Measurements from ENCODE around the gene LIPC.

DNA sequence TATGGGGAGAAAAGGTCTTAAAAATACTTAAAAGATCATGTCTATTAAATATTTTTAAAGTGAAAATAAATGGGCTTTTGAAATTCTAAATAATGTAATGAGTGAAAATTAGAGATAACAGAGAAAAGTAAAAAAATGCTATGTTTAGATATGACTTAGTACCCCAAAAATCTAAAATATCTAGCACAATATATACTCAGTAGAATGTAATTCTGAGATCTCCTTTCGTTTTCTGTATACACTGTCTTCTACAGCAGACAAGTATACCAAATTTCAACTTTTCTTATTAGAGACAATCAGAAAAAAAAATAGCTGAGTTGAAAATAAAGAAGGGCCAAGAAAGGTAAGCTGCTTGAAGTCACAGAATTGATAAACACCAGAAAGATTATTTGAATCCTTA lies 176.9 kb downstream of the LIPC start:
- TF ChIP-seq RCOR1 (IDR thresholded peaks at IDR 0.05; ENCODE audit: low read depth, low read length) (no peak), JUNB (IDR thresholded peaks at IDR 0.05) (no peak), POLR2A (IDR thresholded peaks at IDR 0.05; ENCODE audit: low read length) (no peak), MAZ (IDR thresholded peaks at IDR 0.05; ENCODE audit: borderline replicate concordance, low read depth, low read length) (no peak), CEBPB (IDR thresholded peaks at IDR 0.05) (no peak), HDAC2 (IDR thresholded peaks at IDR 0.05) (no peak)
- TF ChIP-seq, protein P1, sequence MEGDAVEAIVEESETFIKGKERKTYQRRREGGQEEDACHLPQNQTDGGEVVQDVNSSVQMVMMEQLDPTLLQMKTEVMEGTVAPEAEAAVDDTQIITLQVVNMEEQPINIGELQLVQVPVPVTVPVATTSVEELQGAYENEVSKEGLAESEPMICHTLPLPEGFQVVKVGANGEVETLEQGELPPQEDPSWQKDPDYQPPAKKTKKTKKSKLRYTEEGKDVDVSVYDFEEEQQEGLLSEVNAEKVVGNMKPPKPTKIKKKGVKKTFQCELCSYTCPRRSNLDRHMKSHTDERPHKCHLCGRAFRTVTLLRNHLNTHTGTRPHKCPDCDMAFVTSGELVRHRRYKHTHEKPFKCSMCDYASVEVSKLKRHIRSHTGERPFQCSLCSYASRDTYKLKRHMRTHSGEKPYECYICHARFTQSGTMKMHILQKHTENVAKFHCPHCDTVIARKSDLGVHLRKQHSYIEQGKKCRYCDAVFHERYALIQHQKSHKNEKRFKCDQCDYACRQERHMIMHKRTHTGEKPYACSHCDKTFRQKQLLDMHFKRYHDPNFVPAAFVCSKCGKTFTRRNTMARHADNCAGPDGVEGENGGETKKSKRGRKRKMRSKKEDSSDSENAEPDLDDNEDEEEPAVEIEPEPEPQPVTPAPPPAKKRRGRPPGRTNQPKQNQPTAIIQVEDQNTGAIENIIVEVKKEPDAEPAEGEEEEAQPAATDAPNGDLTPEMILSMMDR (IDR thresholded peaks at IDR 0.05) = no peak
- TF ChIP-seq, protein P2, sequence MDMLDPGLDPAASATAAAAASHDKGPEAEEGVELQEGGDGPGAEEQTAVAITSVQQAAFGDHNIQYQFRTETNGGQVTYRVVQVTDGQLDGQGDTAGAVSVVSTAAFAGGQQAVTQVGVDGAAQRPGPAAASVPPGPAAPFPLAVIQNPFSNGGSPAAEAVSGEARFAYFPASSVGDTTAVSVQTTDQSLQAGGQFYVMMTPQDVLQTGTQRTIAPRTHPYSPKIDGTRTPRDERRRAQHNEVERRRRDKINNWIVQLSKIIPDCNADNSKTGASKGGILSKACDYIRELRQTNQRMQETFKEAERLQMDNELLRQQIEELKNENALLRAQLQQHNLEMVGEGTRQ (IDR thresholded peaks at IDR 0.05) = no peak
- TF ChIP-seq, protein P3, sequence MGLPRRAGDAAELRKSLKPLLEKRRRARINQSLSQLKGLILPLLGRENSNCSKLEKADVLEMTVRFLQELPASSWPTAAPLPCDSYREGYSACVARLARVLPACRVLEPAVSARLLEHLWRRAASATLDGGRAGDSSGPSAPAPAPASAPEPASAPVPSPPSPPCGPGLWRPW (IDR thresholded peaks at IDR 0.05) = no peak
- TF ChIP-seq, protein P4, sequence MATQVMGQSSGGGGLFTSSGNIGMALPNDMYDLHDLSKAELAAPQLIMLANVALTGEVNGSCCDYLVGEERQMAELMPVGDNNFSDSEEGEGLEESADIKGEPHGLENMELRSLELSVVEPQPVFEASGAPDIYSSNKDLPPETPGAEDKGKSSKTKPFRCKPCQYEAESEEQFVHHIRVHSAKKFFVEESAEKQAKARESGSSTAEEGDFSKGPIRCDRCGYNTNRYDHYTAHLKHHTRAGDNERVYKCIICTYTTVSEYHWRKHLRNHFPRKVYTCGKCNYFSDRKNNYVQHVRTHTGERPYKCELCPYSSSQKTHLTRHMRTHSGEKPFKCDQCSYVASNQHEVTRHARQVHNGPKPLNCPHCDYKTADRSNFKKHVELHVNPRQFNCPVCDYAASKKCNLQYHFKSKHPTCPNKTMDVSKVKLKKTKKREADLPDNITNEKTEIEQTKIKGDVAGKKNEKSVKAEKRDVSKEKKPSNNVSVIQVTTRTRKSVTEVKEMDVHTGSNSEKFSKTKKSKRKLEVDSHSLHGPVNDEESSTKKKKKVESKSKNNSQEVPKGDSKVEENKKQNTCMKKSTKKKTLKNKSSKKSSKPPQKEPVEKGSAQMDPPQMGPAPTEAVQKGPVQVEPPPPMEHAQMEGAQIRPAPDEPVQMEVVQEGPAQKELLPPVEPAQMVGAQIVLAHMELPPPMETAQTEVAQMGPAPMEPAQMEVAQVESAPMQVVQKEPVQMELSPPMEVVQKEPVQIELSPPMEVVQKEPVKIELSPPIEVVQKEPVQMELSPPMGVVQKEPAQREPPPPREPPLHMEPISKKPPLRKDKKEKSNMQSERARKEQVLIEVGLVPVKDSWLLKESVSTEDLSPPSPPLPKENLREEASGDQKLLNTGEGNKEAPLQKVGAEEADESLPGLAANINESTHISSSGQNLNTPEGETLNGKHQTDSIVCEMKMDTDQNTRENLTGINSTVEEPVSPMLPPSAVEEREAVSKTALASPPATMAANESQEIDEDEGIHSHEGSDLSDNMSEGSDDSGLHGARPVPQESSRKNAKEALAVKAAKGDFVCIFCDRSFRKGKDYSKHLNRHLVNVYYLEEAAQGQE (IDR thresholded peaks at IDR 0.05) = no peak
- TF ChIP-seq, protein P5, sequence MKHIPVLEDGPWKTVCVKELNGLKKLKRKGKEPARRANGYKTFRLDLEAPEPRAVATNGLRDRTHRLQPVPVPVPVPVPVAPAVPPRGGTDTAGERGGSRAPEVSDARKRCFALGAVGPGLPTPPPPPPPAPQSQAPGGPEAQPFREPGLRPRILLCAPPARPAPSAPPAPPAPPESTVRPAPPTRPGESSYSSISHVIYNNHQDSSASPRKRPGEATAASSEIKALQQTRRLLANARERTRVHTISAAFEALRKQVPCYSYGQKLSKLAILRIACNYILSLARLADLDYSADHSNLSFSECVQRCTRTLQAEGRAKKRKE (CRISPR knock-in tag; IDR thresholded peaks at IDR 0.05; ENCODE audit: low read depth) = no peak
- TF ChIP-seq, protein P6, sequence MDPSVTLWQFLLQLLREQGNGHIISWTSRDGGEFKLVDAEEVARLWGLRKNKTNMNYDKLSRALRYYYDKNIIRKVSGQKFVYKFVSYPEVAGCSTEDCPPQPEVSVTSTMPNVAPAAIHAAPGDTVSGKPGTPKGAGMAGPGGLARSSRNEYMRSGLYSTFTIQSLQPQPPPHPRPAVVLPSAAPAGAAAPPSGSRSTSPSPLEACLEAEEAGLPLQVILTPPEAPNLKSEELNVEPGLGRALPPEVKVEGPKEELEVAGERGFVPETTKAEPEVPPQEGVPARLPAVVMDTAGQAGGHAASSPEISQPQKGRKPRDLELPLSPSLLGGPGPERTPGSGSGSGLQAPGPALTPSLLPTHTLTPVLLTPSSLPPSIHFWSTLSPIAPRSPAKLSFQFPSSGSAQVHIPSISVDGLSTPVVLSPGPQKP (IDR thresholded peaks at IDR 0.05; ENCODE audit: low read depth, low read length) = no peak
